Renal cortex interstitium (tissue), 11 donors: ENCODE data around the gene RIPOR1. TPM values are rescaled to one million over a fixed set of nuclear protein-coding genes. Genes with fewer than 3 reads are reported as not detected.

Experiments used
- DNase-seq, 11 donors: peaks; one replicate each; pipeline ENCODE4 v3.0.0-alpha.2; 2013; ENCODE audit warnings: low read depth in 9 of 11, low spot score in 4 of 11; ENCODE audit errors: extremely low read depth in 1 of 11
- polyA plus RNA-seq, 3 donors: library from polyadenylated mRNA; unstranded; fragments of 120-200 nt; gene quantifications; one replicate each; pipeline ENCODE4 v1.2.1, GENCODE V29; 2013; ENCODE audit not compliant: insufficient read length in 3 of 3

Gene RIPOR1
- polyA plus RNA-seq, 3 donors: 101 to 155 (median 126) TPM

GRCh38 chr16:67546091-67546501 is 17.5 kb downstream of the RIPOR1 start:
- DNase-seq: no peak

DNA sequence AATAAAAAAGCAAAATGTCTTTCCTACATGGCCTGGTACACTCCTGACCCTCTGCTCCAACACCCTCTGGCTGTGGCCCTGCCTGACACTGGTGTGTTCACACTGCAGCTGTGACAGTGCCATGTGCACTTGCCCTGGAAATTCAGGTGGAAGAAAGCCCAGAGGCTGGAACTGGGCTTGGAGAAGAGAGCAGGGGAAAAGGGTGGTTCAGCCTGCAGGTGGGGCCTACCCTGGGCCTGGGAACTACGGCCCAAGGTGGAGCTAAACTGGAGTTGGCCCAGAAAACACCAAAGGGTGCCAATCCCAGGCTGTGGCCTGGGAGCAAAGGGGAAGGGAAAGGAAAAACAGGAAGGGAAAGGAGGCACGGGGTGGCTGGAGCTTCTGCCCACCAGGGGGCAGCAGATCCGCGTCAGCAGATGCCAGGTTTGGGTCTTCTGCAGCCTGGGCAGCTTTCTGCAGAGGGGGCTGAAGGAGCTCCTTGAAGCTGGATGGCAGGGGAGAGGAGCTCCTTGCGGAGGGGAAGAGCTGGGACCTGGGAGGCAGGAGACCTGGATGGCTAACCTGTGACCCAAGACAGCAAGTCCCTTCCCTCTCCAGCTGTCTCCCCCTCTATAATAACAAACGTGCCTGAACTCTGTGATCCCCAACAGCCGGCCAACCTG is 18.3 kb downstream of the RIPOR1 start:
- peak in 1 of 11 donors; percentile 45 for DNase-seq

DNA sequence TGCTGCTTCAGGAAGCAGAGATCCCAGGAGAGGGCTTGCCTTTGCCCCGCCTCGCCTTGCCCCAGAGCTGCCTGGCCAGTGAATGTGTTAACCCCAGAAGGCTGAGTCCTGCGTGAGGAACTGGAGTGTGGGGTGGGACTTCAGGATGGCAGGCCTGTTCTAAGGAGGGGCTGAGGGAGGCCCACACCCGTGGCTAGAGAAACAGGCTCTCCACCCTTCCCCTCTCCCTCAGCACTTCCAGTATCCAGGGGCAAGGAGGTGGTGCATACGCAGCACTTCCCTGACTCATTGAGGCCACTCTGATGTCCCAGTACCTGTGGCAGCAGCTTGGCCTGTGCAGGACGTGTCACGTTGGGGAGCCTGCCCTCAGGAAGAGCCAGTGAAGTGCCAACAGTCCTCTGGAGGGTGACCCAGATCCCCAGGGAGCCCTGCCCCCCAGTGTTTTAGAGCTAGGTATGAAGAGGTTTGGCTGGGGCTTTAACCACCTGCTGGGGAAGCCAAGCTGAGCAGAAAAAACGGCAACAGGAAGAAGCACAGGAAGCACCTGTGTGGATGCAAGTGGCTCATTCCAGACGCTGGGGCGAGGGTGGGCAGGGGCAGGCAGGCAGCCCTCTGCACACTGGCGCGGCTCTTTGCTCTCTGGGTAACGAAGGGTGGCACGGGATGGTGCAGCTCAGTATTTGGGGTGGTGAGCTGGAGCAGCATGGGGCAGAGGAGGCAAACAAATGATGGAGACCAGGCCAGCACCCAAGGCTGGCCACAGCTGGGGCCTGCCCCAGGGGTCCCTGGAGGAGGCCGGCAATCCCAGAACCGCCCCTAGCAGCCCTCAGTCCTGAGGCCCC is 19.0 kb downstream of the RIPOR1 start:
- DNase-seq: no peak

DNA sequence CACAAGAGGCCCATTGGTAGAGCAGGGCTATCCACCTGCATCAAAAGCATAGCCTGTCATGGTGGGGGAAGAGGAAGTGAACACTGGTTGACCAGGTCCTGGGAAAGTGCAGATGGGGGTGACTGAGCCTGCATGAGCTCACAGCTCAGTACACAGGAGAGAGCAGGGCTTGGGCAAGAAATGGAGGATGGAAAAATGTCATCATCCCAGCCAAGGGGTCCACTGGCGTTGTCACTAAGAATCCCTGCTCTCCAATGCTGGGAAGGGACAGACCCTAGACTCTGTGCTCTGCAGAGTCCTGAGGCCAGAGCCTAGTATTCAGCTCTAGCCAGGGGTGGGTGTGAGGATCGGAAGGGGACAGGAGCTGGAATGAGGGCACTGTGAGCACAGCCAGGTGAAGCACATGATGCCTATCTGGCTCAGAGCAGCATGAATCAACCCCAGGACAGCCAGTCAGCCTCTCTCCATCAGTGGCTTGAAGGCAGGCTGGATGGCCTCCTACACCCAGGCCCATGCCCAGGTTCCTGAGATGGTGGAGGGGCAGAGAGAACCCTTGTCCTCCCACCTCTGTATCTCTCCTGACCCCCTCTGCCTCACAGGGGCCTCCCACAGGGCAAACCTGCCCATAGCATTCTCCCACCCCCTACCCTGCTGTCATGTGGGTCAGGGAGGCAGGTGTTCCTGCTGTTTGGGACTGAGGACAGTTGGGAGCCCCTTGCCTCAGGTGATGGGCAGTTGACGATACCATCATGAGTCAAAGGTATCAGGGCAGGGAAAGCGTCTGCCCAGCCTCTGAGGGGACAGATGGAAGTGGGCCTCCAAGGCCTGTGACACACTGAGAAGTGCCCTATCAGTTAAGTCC is 19.9 kb downstream of the RIPOR1 start:
- no peak for DNase-seq

GRCh38 chr16:67549240-67549639 is 20.6 kb downstream of the RIPOR1 start:
- no peak for DNase-seq

DNA sequence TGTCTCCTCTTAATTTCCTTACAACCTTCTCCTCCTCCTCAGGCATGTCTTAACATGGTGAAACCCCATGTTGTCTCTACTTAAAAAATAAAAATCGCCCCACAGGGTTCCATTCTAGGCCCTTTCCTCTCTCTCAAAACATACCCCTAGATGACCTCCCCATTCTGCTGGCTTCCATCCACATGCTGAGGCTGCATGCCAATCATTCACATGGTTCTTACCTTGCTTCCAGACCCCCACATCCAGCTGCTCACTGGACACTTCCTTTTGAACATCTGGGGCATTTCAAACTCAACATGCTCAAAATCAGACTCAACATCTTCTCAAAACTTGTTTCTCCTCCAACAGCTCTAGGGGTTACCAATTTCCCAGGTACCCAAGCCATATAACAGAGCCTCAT is 21.3 kb downstream of the RIPOR1 start:
- no peak for DNase-seq

GRCh38 chr16:67551091-67551490 is 22.5 kb downstream of the RIPOR1 start:
- DNase-seq: no peak

DNA sequence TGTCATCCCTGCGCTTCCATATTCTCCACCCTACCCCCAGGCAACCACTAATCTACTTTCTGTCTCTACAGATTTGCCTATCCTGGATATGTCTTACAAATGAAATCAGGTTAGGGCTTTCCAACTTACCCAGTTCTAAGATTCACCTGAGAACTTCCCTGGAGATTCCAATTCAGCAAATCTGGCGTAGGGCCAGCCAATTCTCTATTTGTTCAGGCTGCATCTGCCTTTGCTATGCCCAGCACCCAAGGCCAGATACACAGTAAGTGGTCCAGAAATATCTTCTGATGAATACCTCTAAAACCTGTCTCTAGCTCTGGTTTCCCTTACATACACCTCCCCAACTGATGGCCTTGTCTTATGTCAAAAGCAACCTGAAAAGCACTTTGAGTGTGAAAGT is 23.3 kb downstream of the RIPOR1 start:
- DNase-seq: no peak

DNA sequence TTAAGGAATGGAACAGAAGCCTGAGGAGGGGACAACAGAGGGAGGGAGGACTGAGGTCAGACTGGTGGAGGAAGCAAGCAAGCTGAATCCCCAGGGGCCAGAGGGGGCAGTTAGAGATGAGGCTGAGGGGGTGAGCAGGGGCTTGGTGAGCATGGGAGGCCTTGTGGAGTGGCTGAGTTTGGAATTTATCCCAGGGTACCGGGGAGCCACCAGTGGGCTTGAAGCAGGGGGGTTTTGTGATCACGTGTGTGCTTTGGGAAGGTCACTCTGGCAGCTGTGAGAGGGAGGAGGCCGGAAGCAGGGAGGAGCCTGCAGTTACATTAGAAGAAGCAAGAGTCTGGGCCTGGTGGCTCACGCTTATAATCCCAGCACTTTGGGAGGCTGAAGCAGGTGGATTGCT is 23.8 kb downstream of the RIPOR1 start:
- no peak for DNase-seq

DNA sequence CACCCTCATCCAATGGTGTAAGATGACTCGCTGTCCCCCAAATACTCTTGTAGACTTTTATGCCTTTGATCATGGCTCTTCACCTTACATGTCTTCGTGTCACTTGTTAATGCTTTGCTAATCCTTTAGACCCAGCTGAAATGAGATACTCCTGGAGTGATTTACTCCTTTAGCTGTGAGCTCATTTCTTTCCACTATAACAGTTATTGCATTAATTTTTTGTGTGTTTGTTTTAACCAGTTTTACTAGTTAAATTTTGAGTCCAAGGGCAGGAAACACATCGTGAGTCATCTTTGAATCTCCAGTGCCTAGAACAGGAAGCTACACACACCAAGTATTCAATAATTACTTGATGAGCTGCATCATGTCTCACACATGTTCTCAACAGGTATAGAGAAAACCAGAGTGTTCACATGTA is 27.2 kb downstream of the RIPOR1 start:
- no peak for DNase-seq

- no peak for DNase-seq
These were observed 30.2 kb downstream of the RIPOR1 start for GRCh38 chr16:67558859-67559258.

DNA sequence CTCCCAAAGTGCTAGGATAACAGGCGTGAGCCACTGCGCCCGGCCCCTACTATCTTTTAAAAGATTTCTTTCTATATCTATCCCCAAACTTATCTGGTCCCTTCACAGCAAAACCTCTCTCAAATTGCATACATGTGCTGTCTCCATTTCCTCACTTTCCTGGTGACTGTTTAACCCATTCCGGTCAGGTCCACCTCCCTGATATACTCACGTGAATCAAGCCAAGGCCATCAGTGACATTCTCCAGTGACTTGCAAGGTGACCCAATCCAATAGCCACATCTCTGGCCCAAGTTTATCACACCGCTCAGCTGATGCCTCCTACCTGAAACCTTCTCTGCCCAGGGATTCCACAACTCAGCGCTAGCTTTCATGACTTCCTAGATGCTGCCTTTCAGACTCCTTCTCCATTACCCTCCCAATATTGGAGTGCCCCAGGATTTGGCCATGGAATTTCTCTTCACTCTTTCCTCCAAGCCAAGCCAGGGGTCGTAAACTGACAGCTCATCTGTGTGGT is 32.3 kb downstream of the RIPOR1 start:
- no peak for DNase-seq

DNA sequence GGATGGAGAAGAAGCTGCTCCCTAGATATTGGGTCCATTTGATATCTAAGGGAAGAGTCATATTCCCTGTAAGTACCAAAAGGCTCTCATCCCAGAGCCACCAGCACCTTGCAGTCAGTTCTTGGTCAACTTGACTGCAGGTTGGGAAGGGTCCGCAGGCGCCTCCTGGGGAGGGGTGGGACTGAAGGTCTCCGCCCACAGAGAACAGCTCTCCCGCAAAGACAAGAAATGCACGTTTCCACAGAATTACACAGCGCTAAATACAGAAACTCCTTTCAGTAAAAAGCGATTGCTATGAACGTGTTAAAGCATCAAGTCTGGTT is 32.8 kb downstream of the RIPOR1 start:
- no peak for DNase-seq

- peak; percentile 82 to 94 (median 92) for DNase-seq
These were observed 33.3 kb downstream of the RIPOR1 start for GRCh38 chr16:67561824-67562525.

GRCh38 chr16:67562526-67562917 is 33.9 kb downstream of the RIPOR1 start, which contains the start of gene CTCF:
CTCF (plus strand) TSS chr16:67562526; CDS start chr16:67610833, 48,307 bp downstream.
- DNase-seq: peak in 9 of 11 donors; percentile 62 to 75 (median 69)

- DNase-seq: peak in 9 of 11 donors; percentile 38 to 57 (median 50)
These were observed 34.5 kb downstream of the RIPOR1 start for GRCh38 chr16:67562918-67563707.

- DNase-seq: peak in 8 of 11 donors; percentile 27 to 43 (median 30)
These were observed 35.3 kb downstream of the RIPOR1 start for GRCh38 chr16:67563708-67564468.
